ENCODE data around the gene ZNF860.

The ZNF860 gene

DNA sequence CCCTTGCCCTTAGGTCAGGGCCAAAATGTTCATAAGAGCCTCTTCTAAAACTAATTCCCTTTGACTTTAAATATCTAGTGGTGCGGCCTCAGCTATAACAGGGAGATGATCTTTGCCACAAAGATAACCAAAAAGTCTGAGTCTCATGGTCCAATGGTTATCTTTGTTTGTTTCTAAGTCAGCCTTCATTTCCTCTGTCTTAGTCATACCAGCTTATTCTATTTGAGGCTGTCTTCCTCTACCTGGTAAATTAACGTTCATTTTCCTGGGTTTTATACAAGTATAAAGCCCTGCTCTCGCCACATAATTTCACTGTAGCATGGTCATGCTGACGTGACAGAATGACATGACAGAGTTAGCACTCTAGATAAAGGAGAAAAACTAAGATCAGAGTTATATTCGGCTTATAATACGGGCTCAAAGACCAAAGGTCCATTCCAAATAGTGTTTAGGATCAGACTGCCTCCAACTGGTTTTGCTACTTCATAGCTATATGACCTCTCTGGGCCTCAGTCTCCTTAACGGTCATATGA lies 18.4 kb downstream of the ZNF860 start:
- no peak for DNase-seq (ENCODE audit: low read depth)
- no peak overlapping the region for H3K4me3 ChIP-seq (ENCODE audit: control insufficient read depth, low read depth, low read length)
- TF ChIP-seq, protein P1, sequence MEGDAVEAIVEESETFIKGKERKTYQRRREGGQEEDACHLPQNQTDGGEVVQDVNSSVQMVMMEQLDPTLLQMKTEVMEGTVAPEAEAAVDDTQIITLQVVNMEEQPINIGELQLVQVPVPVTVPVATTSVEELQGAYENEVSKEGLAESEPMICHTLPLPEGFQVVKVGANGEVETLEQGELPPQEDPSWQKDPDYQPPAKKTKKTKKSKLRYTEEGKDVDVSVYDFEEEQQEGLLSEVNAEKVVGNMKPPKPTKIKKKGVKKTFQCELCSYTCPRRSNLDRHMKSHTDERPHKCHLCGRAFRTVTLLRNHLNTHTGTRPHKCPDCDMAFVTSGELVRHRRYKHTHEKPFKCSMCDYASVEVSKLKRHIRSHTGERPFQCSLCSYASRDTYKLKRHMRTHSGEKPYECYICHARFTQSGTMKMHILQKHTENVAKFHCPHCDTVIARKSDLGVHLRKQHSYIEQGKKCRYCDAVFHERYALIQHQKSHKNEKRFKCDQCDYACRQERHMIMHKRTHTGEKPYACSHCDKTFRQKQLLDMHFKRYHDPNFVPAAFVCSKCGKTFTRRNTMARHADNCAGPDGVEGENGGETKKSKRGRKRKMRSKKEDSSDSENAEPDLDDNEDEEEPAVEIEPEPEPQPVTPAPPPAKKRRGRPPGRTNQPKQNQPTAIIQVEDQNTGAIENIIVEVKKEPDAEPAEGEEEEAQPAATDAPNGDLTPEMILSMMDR (IDR thresholded peaks at IDR 0.05; ENCODE audit: control insufficient read depth, insufficient read depth, low read depth, low read length, missing control alignments), result no peak

DNA sequence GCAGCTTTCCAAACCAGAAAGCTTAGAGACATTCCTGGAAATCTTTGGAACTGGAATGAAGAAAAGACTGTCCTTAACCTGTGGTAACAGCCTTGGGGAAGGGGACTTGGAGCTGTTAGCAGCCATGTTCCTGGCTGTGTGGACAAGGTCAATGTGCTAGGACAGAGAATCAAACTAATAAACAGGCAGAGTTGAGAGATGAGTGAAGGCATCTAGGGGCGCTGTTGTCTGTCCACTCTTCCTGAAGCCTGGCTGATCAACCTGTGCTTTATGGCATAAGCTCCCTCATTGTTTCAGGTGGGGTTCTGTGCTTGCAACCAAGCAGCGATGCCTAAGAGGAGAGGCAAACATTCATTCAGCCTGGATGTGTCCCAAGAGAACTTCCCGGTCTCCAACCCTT lies 19.3 kb downstream of the ZNF860 start:
- TF ChIP-seq, protein P1 (IDR thresholded peaks at IDR 0.05; ENCODE audit: control insufficient read depth, insufficient read depth, low read depth, low read length, missing control alignments), result no peak
- H3K4me3 ChIP-seq (ENCODE audit: control insufficient read depth, low read depth, low read length), result no peak overlapping the region
- DNase-seq (ENCODE audit: low read depth), result no peak

DNA sequence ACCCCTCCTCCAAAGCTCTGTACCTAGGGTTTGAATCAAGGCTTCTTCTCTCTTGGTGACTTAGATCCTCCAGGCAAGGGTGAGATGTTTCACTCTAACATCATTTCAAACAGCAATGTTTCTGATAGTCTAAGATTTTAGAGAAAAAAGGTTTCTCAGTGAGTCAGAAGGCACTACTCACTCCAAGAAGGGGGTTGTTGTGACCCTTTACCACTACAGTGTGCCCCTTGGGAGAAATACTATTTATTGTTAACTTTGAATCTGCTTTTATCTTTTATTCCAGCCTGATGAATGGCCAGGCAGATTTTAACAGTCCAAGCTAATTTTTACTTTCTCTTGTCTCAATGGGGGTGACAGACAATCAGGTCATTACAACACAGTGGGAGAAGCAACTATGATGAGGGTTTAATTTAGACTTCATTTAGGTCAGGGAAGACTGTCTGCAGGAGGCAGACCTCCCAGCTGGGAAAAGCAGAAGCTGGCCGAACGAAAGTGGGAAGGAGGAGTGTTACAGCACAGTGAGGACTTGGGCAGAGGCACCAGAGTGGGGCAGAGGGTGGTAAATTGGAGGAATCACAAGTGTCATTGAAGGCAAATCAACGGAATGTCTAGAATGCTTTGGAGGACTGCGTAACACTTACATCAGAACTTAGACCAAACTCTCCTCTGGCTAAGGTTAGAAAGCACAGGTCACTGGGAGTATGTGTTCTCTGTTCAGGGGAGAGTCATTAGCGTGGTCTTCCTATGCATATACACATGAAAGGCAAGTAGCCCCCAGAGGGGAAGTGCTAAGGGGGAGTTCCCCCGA lies 21.2 kb downstream of the ZNF860 start:
- no peak overlapping the region for H3K4me3 ChIP-seq (ENCODE audit: control insufficient read depth, low read depth, low read length)
- no peak for DNase-seq (ENCODE audit: low read depth)
- TF ChIP-seq, protein P1 (IDR thresholded peaks at IDR 0.05; ENCODE audit: control insufficient read depth, insufficient read depth, low read depth, low read length, missing control alignments), result no peak

DNA sequence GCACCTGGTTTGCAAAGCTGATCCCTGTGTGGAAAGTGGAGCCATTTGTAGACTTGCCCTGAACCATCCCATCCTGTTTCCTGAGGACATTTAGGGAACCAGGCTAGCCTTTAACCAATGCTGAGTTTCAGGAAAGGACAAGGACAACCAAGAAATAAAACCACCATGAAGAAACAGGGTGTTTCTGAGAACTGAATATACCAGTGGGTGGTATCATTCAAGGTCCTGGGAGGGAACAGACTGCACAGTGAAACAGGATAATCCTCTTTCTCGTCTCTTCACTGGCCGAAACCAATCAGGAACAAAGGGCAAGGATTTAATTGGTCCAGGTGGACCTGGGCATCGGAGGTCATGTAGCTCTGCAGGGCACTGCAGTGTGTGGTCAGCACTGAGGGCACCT lies 21.8 kb downstream of the ZNF860 start:
- TF ChIP-seq, protein P1 (IDR thresholded peaks at IDR 0.05; ENCODE audit: control insufficient read depth, insufficient read depth, low read depth, low read length, missing control alignments), result no peak

DNA sequence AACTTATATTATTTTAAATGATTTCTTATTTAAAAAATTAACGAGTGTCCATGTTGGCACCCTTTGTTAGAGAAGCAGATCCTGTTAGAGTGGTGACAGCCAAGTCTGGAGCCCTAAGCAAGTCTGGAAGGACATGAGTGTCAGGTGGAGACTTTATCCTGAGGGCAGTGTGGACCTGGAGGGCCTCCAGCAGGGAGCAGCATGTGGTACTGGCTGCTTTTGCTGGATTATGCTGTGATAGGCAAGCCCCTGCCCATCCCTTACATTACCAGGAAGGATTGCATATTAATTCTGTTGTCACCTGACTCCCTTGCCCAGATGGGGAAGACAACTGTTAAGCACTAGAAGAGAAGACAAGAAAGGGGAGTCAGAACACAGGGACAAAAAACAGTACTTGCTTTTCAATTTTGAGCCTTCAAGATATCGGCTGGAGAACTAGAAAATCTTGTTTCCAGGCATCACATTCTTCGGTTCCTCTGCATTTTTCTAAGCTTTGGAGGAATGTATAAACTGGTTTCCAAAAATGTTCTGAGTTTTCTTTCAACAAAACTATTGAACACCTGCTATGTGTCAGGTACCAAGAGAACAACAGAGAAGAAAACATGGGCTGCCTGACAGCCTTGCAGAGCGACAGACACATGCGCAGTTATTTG lies 22.7 kb downstream of the ZNF860 start:
- TF ChIP-seq, protein P1 (IDR thresholded peaks at IDR 0.05; ENCODE audit: control insufficient read depth, insufficient read depth, low read depth, low read length, missing control alignments), result no peak
- H3K4me3 ChIP-seq (ENCODE audit: control insufficient read depth, low read depth, low read length), result no peak overlapping the region
- no peak for DNase-seq (ENCODE audit: low read depth)

More for the DNA sequence above, 21.8 kb downstream of the ZNF860 start:
- DNase-seq (ENCODE audit: low read depth), result no peak
- no peak overlapping the region for H3K4me3 ChIP-seq (ENCODE audit: control insufficient read depth, low read depth, low read length)

DNA sequence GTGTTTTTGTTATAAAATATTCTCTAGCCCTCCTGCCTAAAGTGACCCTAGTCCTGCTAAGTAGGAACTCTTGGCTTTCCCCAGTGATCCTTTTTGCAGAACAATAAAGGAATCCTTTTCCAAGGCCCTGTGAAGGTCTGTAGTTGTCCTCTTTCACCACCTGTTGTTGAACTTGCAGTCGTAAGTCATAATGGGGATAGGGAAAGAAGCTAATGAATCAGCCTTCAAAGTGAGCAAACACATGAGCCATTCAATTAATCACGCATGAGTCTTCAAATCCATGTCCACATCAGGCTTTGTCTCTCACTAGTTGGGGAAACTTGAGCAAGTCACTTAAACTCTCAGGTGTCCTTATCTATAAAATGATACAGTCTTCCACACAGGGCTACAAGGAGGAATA lies 27.6 kb downstream of the ZNF860 start:
- H3K4me3 ChIP-seq (ENCODE audit: control insufficient read depth, low read depth, low read length), result no peak overlapping the region
- no peak for DNase-seq (ENCODE audit: low read depth)
- TF ChIP-seq, protein P1 (IDR thresholded peaks at IDR 0.05; ENCODE audit: control insufficient read depth, insufficient read depth, low read depth, low read length, missing control alignments), result no peak

All from AG09309 (cell line).